ENCODE measurements around the gene CSMD2.

CSMD2 gene

GRCh38 chr1:34155860-34156259 is 9.2 kb downstream of the CSMD2 start:
- DNase-seq, result no peak

GRCh38 chr1:34153246-34153645 is 11.8 kb downstream of the CSMD2 start:
- DNase-seq, result no peak

DNA sequence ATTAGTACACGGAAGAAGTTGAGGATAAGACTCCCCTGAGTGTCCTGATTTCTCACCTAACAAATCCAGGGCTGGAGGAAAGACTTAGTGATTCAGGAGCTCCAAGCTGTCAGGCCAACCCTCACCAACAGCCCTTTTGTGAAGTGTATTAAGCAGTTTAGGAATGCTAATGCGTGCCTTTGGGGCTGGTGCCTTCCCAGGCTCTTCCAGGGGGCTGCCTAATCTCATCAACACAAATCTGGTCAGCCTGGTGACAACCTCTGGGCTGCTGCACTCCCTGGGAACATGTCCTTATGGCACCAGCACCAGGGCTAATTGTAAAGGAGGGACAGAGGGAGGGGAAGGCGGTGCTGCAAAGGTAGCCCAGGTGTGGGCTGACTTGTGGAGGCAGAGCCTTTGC is 15.5 kb downstream of the CSMD2 start:
- no peak for DNase-seq

- no peak for DNase-seq
Measured at GRCh38 chr1:34147301-34147700, 17.7 kb downstream of the CSMD2 start.

GRCh38 chr1:34144766-34145165 is 20.3 kb downstream of the CSMD2 start:
- no peak for DNase-seq

DNA sequence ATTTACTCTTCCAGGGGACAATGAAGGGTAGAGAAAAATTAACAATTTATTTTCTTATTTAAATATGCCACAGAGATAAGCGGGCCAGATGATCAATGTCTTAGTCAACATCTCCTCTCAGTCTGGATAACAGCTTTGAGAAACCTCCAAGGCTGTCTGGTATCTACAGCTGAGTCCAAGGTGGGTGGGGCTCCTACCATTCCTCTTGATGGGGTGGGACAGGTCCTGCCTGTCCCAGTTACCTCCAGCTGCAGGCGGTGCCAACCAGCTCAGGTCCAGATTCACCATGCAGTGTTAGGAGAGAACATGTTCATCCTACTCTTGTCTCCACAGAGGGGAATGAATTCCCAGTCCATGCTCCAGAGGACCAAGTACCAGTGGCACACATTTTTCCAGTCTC is 21.1 kb downstream of the CSMD2 start:
- DNase-seq, result no peak

GRCh38 chr1:34140011-34140676 is 24.9 kb downstream of the CSMD2 start:
- DNase-seq, result no peak

DNA sequence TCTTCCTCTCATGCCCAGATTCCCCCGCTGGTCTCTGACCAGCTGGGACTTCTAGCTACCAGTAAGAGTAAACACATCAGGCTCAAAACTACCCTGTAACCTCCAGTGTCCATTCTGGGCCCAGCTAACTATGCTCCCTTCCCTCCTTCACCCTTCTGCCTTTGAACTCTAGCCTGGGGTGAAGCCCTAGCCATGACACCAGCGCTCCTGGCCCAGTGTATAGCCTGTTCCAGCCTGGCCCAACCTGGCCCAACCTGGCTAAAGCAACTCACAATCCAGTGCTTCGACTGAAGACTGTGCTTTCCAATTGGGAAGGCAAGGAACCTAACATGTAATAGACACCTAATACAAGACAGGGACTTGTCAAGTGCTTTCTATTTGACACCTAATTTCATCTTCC is 27.6 kb downstream of the CSMD2 start:
- no peak for DNase-seq

DNA sequence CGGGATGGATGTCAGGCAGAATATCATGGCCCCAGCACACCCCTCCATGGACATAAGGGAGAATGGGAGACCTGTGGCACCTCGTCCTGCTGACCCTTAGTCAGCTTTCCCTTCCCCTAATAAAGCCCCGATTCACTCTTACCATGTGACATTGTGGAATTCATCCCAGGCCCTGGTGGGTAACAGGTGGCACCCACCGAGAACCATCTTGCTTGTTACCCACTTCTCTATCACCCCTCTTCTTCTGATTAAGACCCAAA is 32.9 kb downstream of the CSMD2 start:
- no peak for DNase-seq

DNA sequence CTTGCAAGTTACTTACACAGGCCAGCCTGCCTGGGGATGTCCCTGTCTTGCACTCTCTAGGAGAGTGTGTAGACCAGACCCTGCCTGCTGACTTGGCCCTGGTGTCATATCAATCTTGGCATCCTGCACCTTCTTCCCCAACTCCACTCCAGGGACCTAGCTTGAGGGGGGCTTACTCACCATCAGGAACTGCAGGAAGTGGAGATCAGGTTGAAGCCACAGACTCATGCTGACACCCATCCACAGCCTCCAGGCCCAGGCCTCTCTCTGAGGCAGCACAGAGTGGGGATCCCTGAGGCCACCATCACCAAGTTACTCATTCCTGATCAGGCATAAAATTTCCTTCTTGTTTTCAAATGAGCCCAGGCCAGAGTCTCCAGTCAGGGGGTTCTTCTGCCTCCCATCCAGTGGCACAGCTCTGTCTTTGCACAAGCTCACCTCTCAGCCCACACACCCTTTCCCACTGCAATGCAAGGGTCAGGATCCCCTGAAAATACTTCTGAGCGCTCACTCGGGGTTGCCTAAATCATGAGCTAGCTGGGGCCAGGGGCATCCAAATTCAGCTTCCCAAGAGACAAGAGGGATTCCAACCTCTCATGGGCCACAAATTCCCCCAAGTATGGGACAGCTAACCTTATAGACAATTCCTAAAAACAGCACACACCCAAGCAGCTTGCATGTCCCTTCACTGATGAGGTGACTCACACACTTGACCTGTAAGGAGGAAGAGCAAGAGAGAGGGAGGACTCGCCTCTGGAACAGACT is 33.5 kb downstream of the CSMD2 start:
- DNase-seq, result no peak

DNA sequence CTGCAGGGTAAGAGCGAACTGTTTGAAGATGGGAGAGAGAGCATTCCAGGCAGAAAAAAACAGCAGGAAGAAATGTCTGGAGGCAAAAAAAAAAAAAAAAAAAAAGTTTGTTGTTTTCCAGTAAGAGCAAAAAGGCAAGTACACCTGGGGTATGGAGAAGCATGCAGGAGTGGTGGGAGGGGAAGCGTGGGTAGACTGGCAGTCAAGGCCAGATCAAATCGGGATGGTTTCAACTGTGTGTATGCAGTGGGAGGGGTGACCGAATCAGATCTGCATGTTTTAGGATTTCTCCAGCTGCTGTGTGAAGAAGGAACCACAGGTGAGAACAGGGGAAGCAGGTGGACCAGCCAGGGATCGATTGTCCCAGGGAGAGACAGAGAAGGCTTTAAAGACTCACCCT is 34.7 kb downstream of the CSMD2 start:
- DNase-seq, result no peak

- DNase-seq, result no peak
Measured at GRCh38 chr1:34129630-34130029, 35.4 kb downstream of the CSMD2 start.

DNA sequence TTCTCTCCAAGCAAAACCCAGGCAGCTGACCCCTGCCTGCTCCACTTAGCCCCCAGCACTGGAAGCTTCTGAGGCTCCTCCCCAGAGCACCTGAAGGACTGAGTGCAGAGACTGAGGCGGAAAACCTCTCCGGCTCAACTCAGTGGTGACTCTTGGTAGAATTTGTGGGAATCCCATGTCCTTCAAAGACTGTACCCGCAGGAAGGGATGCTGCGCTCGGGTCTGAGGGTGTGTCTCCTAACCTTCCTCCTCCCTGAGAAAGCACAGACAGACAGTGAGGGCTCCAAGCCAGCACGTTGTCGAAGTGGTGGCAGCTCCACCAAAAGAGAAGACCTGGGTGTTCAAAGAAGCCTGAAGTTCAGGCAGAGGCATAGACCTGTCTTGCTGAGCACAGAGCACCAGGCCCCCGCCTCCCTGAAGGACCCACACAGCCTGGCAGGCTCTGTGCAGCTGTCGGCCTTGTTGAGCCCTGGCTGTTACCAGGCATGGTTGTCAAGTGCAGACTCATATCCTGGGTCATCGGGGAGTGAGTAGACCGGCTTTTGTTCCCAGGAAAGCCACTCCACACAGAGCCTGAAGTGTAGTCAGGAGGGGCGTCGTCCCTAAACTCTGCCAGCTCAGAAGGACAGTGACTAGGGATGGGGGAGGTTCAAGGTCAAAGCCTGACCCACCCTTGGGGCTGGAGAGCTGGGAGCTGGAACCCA is 36.7 kb downstream of the CSMD2 start:
- DNase-seq, result no peak

DNA sequence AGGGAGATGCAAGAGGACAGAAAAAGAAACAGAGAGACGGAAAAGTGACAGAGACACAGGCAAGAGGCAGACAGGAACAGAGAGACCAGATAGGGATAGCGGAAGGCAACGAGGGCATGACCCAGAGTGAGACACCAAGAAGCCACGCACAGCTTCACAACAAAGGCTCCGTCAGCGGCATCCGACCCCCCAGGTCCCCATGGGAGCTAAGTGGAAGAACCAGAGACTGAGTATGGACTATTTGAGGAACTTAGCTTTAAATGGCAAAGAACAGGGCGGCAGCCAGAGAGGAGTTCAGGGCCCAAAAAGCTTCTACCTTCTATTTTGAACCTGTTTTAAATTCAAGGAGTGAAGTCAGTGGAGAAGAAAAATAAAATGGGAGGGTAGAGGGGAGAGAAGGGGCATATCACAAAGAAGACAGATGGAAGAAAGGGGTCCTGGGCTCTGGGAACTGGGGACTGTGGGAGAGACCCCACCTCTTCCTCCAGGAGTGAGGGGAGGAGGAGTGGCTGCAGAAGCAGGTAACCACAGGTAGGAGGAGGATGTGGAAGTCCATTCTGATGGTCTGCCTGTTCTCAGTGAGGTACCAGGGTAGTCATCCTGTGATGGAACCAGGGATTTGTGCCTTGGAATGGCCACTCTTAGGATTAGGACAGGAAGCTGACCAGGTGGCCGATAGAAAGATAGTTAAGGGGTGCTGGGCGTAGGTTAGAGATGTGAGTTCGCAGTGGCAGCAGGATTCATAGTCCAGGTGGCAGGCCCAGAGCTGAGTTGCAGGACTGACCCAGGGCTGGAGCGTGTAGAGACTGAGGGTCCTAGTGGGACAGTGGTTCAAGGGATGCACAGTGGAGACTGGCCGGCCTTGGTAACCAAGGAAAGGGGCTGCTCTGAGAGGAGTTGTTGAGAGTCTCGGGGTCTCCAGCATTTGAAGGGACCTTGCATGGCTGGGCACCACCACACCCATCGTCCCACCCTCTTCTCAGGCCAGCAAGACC is 37.7 kb downstream of the CSMD2 start:
- no peak for DNase-seq

- DNase-seq, result no peak
Measured at GRCh38 chr1:34126486-34126885, 38.5 kb downstream of the CSMD2 start.

GRCh38 chr1:34125721-34126380 is 39.2 kb downstream of the CSMD2 start:
- no peak for DNase-seq

GRCh38 chr1:34122080-34122932 is 42.7 kb downstream of the CSMD2 start:
- DNase-seq, result no peak

DNA sequence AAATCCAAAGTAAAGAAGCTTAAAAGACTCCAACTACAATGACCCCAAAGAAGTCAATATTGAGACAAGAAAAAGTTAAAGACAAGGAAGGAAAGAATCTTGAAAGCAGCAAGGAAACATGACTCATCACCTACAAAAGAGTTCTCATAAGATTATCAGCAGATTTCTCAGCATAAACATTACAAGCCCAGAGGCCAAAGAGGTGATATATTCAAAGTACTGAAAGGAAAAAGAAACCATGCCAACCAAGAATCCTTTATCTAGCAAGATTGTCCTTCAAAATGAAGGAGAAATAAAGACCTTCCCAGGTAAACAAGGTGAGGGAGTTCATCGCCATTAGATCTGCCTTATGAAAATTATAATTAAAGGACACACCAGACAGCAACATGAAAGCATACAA is 49.8 kb downstream of the CSMD2 start:
- DNase-seq, result no peak

GRCh38 chr1:34113887-34114286 is 51.1 kb downstream of the CSMD2 start:
- no peak for DNase-seq

DNA sequence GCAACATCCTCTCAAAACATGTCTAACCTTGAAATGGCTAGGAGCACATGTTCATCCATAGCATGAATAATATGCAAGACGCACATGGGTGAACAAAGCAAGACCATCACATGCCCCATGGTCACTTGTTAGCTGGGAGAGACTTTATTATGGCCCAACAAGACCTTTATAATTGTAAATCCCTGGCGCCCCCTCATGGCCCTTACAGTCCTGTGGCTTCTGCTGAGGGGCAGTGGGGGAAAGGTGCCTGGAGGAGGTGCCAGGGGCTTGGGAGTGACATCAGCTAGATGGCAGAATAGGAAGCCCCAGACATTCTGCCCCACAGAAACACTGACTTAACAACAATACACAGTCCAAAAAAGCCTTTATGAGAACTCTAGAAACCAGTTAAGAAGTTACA is 51.7 kb downstream of the CSMD2 start:
- DNase-seq, result no peak

- DNase-seq, result no peak
Measured at GRCh38 chr1:34108711-34109110, 56.3 kb downstream of the CSMD2 start.

DNA sequence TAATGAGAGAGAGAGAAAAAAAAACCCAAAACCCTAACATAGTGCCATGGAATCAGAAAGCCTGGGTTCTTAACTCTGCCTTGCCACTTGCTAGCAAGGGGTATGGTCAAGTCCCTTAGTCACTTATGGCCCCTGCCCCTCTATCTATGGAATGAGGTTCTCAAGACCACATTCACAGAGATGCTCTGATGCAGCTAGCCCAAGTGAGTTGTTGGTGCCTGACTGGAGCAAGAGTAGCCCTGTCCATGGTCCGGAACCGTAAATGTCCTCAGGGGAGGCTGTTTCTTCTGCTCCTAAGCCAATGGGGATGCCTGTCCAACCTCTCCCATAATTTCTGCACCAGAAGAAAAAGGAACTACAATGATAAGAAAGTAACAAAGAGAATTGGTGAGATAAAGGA is 56.8 kb downstream of the CSMD2 start:
- no peak for DNase-seq

Data from activated CD4-positive, CD25-positive, alpha-beta regulatory T cell treated with anti-CD3 and anti-CD28 coated beads, Interleukin-2, amount 50 U/mL, for 72 hours (primary cell).